Measurements from ENCODE around the gene MPRIP.
A peak's percentile ranks its signal among the peaks of the same experiment; 100 is the strongest.

The MPRIP gene

DNA sequence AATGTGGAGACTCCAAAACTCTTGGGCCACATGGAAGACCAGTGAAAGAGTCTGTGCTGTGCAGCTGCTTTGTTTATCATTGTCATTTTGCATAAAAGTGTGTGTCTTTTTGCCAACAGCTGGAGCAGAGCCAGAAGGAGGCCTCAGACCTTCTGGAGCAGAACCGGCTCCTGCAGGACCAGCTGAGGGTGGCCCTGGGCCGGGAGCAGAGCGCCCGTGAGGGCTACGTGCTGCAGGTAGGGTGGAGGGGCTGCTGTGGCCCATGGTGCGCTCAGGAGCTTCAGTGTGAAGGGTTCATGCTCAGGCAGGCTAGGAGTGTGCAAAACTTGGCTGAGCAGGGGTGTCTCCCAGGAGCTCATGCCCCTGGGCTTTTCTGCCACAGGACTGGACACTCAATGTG lies 118.9 kb downstream of the MPRIP start:
- CTCF ChIA-PET: no interaction called here
- Mint-ChIP-seq H3K27me3 (no peaks in the 10 kb centered on the region), H3K36me3 (peaks cover 50% of the 10 kb centered on the region), H3K4me3 (no peak overlapping the region), H3K27ac (no peak overlapping the region), H3K4me1 (peaks cover 6% of the 10 kb centered on the region), H3K9me3 (no peaks in the 10 kb centered on the region)
- no peak for DNase-seq

GRCh38 chr17:17161759-17162158 lies 119.5 kb downstream of the MPRIP start:
- Mint-ChIP-seq H3K27ac (no peak overlapping the region), H3K27me3 (no peaks in the 10 kb centered on the region), H3K36me3 (peaks cover 50% of the 10 kb centered on the region), H3K9me3 (no peaks in the 10 kb centered on the region), H3K4me1 (peaks cover 6% of the 10 kb centered on the region), H3K4me3 (no peak overlapping the region)
- CTCF ChIA-PET: no interaction called here
- DNase-seq: no peak

- peaks cover 20% of the 10 kb centered on the region for H3K4me1 Mint-ChIP-seq
- peaks cover 59% of the 10 kb centered on the region for H3K36me3 Mint-ChIP-seq
- H3K9me3 Mint-ChIP-seq: no peaks in the 10 kb centered on the region
- H3K27ac Mint-ChIP-seq: no peak overlapping the region
- CTCF ChIA-PET: no interaction called here
- no peaks in the 10 kb centered on the region for H3K27me3 Mint-ChIP-seq
- no peak overlapping the region for H3K4me3 Mint-ChIP-seq
- no peak for DNase-seq
These were observed 121.9 kb downstream of the MPRIP start for GRCh38 chr17:17164156-17164555.

- Mint-ChIP-seq H3K27ac (no peak overlapping the region), H3K4me3 (no peak overlapping the region), H3K9me3 (no peaks in the 10 kb centered on the region), H3K36me3 (peaks cover 56% of the 10 kb centered on the region), H3K4me1 (peaks cover 20% of the 10 kb centered on the region), H3K27me3 (no peaks in the 10 kb centered on the region)
- CTCF ChIA-PET: no interaction called here
- DNase-seq: no peak
These were observed 122.4 kb downstream of the MPRIP start for GRCh38 chr17:17164676-17165075.

GRCh38 chr17:17165666-17166308 lies 123.5 kb downstream of the MPRIP start:
- H3K36me3 Mint-ChIP-seq: peaks cover 53% of the 10 kb centered on the region
- H3K27me3 Mint-ChIP-seq: no peaks in the 10 kb centered on the region
- no peak overlapping the region for H3K4me3 Mint-ChIP-seq
- CTCF ChIA-PET: no interaction called here
- H3K9me3 Mint-ChIP-seq: no peaks in the 10 kb centered on the region
- peaks cover 23% of the 10 kb centered on the region for H3K4me1 Mint-ChIP-seq
- DNase-seq: no peak
- H3K27ac Mint-ChIP-seq: no peak overlapping the region

DNA sequence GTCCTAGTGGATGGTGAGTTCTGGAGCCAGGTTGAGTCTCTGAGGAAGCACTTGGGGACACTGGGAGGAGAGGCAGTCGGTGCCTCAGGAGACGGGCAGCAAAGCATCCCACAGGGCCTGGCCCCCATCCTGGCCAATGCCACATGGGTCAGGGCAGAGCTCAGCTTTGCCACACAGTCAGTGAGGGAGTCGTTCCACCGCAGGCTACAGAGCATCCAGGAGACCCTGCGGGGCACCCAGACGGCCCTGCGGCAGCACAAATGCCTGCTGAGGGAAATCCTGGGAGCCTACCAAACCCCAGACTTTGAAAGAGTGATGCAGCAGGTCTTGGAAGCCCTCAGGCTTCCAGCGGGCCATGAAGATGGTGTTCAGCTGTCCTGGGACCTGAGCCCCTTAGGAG lies 124.2 kb downstream of the MPRIP start:
- CTCF ChIA-PET: no interaction called here
- DNase-seq: no peak
- H3K36me3 Mint-ChIP-seq: peaks cover 56% of the 10 kb centered on the region
- no peaks in the 10 kb centered on the region for H3K9me3 Mint-ChIP-seq
- H3K4me1 Mint-ChIP-seq: peaks cover 30% of the 10 kb centered on the region
- H3K27ac Mint-ChIP-seq: no peak overlapping the region
- H3K27me3 Mint-ChIP-seq: no peaks in the 10 kb centered on the region
- H3K4me3 Mint-ChIP-seq: no peak overlapping the region

DNA sequence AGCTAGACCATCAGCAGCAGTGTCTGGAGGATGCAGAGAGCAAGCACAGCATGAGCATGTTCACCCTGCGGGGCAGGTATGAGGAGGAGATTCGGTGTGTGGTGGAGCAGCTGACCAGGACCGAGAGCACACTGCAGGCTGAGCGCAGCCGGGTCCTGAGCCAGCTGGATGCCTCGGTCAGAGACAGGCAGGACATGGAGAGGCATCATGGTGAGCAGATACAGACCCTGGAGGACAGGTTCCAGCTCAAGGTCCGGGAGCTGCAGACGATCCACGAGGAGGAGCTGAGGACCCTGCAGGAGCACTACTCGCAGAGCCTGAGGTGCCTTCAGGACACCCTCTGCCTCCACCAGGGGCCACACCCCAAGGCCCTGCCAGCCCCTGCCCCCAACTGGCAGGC lies 125.1 kb downstream of the MPRIP start:
- peaks cover 57% of the 10 kb centered on the region for H3K36me3 Mint-ChIP-seq
- CTCF ChIA-PET: no interaction called here
- no peak for DNase-seq
- H3K4me1 Mint-ChIP-seq: peaks cover 38% of the 10 kb centered on the region
- H3K27me3 Mint-ChIP-seq: no peaks in the 10 kb centered on the region
- no peaks in the 10 kb centered on the region for H3K9me3 Mint-ChIP-seq
- peak overlapping the region; percentile 69 for H3K27ac Mint-ChIP-seq
- H3K4me3 Mint-ChIP-seq: no peak overlapping the region

GRCh38 chr17:17167986-17168385 lies 125.7 kb downstream of the MPRIP start:
- CTCF ChIA-PET: no interaction called here
- peaks cover 44% of the 10 kb centered on the region for H3K4me1 Mint-ChIP-seq
- H3K4me3 Mint-ChIP-seq: no peak overlapping the region
- H3K27ac Mint-ChIP-seq: peak overlapping the region; percentile 33
- H3K9me3 Mint-ChIP-seq: no peaks in the 10 kb centered on the region
- peaks cover 59% of the 10 kb centered on the region for H3K36me3 Mint-ChIP-seq
- H3K27me3 Mint-ChIP-seq: no peaks in the 10 kb centered on the region
- no peak for DNase-seq

DNA sequence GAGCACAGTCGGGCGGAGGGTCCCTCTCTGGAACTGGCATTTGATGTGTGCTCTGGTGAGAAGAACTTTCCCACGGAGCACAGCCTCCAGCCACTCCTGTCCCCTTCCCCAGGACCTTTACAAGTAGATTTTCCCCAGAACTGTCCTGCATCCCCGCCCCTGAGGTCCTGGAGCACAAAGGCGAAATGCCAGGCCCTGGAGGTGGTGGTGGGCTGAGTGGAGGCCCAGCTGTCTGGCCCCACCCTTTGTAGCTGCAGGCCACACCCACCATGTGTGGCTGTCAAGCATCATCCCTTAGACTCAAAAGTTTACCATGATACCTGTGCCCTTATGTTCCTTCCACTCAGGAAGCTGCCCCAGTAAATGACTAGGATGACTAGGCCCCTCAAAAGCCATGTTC lies 126.1 kb downstream of the MPRIP start:
- no peaks in the 10 kb centered on the region for H3K27me3 Mint-ChIP-seq
- no peak overlapping the region for H3K4me3 Mint-ChIP-seq
- no peaks in the 10 kb centered on the region for H3K9me3 Mint-ChIP-seq
- H3K27ac Mint-ChIP-seq: peak overlapping the region; percentile 33
- DNase-seq: no peak
- CTCF ChIA-PET: no interaction called here
- peaks cover 58% of the 10 kb centered on the region for H3K36me3 Mint-ChIP-seq
- peaks cover 46% of the 10 kb centered on the region for H3K4me1 Mint-ChIP-seq

GRCh38 chr17:17169396-17169795 lies 127.1 kb downstream of the MPRIP start:
- H3K9me3 Mint-ChIP-seq: no peaks in the 10 kb centered on the region
- no peak overlapping the region for H3K4me3 Mint-ChIP-seq
- no peaks in the 10 kb centered on the region for H3K27me3 Mint-ChIP-seq
- no peak overlapping the region for H3K27ac Mint-ChIP-seq
- H3K4me1 Mint-ChIP-seq: peaks cover 50% of the 10 kb centered on the region
- peaks cover 62% of the 10 kb centered on the region for H3K36me3 Mint-ChIP-seq
- no peak for DNase-seq
- CTCF ChIA-PET: no interaction called here

GRCh38 chr17:17170346-17170985 lies 128.2 kb downstream of the MPRIP start:
- Mint-ChIP-seq H3K27me3 (no peaks in the 10 kb centered on the region), H3K36me3 (peaks cover 58% of the 10 kb centered on the region), H3K4me1 (peaks cover 60% of the 10 kb centered on the region), H3K27ac (no peak overlapping the region), H3K4me3 (no peak overlapping the region), H3K9me3 (no peaks in the 10 kb centered on the region)
- CTCF ChIA-PET: no interaction called here
- no peak for DNase-seq

GRCh38 chr17:17171186-17171585 lies 128.9 kb downstream of the MPRIP start:
- Mint-ChIP-seq H3K27ac (peak overlapping the region; percentile 79), H3K9me3 (no peaks in the 10 kb centered on the region), H3K4me3 (no peak overlapping the region), H3K27me3 (no peaks in the 10 kb centered on the region), H3K4me1 (peaks cover 67% of the 10 kb centered on the region), H3K36me3 (peaks cover 59% of the 10 kb centered on the region)
- DNase-seq: no peak
- CTCF ChIA-PET: no interaction called here

GRCh38 chr17:17172001-17172939 lies 130.0 kb downstream of the MPRIP start:
- Mint-ChIP-seq H3K4me3 (no peak overlapping the region), H3K27me3 (no peaks in the 10 kb centered on the region), H3K4me1 (peaks cover 74% of the 10 kb centered on the region), H3K9me3 (no peaks in the 10 kb centered on the region), H3K36me3 (peaks cover 61% of the 10 kb centered on the region), H3K27ac (no peak overlapping the region)
- no peak for DNase-seq
- CTCF ChIA-PET: interaction anchor here (1.0 kb wide), 1 partner anchor 19 kb away, joined by 3 read pairs; no protein-coding TSS in a partner anchor

DNA sequence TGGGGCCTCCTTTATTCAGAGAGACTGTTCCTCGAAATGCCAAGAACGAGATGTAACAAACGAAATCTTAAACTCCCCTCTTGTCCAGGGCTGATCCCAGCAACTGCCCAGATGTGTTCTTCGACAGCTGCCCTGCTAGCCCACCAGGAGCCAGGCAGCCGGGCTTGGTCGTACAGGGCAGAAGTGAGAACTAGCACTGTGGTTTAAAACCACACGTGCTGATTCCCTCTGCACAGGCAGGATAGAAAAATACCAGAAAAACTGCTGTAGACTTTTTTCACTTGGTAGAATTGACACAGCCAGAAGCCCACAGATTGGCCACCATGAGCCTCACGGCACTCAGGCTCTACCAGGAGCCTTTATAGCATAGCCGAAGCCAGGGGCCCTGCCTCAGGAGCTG lies 130.7 kb downstream of the MPRIP start:
- peaks cover 81% of the 10 kb centered on the region for H3K4me1 Mint-ChIP-seq
- CTCF ChIA-PET: interaction anchor here (1.0 kb wide), 1 partner anchor 18 kb away, joined by 3 read pairs; no protein-coding TSS in a partner anchor
- H3K27me3 Mint-ChIP-seq: no peaks in the 10 kb centered on the region
- H3K9me3 Mint-ChIP-seq: no peaks in the 10 kb centered on the region
- no peak for DNase-seq
- H3K4me3 Mint-ChIP-seq: no peak overlapping the region
- H3K27ac Mint-ChIP-seq: peak overlapping the region; percentile 83
- peaks cover 64% of the 10 kb centered on the region for H3K36me3 Mint-ChIP-seq
